CD4-positive, alpha-beta T cell treated with Interleukin-15 for 1 hour (primary cell): ENCODE data around the gene MCAM.

Experiments
- DNase-seq: peaks from one replicate; pipeline ENCODE4 v3.0.0-alpha.2; 2020

MCAM gene

DNA sequence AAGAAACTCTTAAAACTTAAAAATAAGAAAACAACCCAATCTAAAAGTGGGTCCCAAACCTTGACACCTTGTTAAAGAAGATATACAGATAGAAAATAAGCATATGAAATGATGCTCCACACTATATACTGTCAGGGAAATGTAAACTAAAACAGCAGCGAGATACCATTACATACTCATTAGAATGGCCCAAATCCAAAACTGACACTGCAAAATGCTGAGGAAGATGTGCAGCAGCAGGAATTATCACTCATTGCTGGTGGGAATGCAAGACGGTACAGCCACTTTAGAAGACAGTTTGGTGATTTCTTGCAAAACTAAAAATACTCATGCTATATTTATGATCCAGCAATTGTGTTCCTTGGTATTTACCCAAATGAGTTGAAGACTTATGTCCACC lies 12.4 kb upstream of the MCAM start:
- no peak for DNase-seq

- DNase-seq: no peak
Observed at GRCh38 chr11:119324189-119324588, 7.3 kb upstream of the MCAM start.

DNA sequence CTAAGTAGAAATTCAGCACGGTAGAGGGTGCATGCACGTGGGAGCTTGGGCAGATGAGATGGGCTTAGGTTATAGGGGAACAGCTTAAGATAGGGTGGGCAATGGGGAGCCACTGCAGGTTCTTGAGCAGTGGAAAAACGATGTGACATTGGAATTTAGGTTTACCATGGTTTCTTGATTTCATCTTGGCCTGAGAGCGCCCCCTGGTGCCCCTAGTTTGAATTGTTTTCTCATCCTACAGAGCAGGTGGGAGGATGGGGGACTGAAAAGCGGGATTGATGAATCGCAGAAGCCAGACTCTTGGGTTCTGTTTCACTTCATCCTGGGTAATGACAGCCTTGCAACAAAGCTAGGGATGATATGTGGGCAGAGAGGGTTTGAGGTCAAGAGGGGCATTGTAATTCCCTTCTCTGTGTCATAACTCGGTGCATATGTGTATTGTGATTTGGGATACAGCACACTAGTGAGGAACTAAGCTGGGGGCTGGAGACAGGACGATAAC lies 6.7 kb upstream of the MCAM start:
- peak; percentile 62 for DNase-seq

DNA sequence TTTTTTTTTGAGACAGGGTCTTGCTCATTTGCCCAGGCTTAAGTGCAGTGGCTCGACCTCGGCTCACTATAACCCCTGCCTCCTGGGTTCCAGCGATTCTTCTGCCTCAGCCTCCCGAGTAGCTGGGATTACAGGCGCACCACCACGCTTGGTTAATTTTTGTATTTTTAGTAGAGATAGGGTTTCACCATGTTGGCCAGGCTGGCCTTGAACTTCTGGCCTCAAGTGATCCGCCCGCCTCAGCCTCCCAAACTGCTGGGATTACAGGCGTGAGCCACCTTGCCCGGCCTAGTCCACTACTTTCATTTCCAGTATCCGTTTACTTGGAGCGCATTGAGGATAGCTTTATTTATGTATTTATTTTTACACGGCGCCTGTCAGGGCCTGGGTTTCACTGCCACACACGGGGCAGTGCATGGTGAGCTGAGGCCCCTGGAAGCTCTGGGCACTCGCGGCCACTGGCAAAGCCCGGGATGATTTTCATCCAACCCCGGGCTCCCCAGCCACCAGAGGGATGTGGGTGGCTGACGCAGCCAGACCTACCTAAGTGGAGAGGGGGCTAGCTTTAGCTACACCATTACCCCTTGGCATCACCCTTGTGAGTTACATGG lies 6.1 kb upstream of the MCAM start:
- no peak for DNase-seq

- no peak for DNase-seq
Observed at GRCh38 chr11:119322360-119322739, 5.4 kb upstream of the MCAM start.

DNA sequence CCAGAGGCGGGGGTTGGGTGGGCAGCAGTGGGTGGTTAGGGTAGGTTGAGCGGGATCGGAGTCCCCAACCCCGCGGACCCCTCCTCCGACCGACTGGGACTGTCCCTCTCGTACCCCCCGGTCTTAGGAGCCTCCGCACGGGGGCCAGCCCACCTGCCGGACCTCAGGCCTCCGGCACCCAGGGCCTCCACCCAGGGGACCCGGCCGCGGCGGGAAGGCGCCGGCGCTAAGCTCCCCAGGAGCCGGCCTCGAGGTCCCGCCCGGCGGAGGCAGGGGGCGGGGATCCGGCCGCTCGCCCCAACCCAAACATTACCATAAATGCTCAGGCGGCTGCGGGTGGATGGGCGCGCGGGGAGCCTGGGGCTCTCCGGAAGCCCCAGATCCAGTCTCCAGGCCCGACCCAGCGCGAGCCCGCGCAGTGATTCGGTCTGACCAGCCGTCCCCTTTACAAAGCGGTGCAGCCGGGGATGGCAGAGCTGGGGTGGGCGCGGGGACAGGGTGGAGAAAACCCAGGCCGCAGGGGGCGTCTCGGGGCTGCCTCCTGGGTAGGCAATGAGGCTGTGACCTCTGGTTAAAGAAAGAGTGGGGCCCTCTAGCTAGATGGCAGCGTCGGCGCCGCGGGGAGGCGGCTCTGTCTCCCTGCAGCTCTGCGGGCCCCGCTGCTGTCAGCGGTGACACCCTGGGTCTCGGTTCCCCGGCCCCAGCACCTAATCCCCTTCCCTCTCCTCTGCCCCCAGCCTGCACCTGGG lies 4.0 kb upstream of the MCAM start:
- DNase-seq: no peak

DNA sequence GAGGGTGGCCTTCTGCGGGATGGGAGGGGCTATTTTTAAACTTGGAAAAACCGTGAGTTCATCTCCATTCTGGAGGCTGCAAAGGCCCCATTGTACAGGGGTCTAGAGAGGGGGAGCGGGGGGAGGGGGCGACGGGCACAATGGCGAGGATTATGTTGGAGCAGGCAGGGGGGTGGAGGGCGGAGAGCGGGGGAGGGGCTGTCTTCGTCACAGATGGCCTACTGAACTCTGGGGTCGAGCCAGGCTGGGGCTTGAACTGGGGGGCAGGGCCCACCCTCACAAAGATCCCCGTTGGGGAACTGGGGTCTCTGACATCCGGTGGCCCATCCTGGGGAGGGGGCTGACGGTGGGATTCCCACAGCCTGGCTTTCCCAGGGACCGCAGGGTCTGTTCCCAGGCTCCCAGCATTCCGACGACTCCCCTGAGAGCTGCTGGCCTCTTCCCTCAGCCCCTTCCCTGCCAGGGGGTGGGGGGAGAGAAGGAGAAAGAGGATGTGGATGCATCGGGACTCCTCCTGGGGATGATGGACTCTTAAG lies 3.4 kb upstream of the MCAM start:
- no peak for DNase-seq

DNA sequence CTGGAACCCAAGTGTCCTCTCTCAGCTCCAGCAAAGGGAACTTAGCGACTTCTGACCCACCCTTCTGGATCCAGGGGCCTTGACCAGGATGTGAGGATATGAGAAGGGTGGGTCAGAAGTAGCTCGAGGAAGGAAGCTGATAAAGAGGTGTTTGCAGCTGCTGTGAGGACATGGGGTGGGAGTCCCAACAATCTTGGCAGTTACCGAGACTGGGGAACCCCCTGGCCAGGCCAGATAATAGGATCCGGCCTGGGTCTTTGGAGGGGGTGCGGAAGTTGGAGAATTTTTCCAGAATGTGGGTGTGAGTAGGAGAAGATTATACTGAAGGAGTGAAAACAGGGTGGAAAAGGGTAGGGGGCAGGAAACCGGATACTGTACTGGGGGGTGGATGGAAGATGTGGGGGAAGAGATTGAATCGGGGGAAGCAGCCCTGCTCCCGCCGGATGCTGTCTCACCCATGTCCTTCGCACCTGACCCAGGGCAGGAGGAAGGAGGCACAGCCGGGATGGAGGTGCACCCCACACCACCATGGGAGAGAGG lies 2.8 kb upstream of the MCAM start:
- DNase-seq: no peak

DNA sequence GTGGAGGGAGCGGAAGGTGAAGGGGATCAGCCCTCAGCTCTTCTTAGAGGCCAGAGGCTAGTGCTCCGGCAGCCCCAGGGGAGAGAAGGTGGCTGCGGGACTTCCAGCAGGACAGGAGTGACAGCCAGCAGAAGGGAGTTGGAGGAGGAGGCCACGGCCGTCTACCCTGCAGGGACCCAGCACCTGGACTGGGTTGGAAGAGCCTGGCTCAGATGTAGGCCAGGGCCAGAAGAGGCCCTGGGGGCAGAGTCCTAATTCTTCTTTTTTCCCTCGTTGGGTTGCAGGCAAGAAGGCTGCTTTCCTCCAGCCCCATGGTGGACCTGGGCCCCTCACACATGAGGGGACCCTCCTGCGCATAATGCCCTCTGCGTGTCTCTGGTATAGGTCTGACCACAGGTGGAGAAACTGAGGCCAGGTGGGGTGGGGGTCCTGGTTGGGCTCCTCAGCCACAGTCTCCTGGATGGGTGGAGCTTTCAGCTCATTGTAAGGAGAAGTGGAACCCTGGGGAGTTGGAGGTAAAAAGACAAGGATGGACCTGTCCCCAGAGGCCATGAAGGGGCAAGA lies 2.3 kb upstream of the MCAM start:
- DNase-seq: no peak

DNA sequence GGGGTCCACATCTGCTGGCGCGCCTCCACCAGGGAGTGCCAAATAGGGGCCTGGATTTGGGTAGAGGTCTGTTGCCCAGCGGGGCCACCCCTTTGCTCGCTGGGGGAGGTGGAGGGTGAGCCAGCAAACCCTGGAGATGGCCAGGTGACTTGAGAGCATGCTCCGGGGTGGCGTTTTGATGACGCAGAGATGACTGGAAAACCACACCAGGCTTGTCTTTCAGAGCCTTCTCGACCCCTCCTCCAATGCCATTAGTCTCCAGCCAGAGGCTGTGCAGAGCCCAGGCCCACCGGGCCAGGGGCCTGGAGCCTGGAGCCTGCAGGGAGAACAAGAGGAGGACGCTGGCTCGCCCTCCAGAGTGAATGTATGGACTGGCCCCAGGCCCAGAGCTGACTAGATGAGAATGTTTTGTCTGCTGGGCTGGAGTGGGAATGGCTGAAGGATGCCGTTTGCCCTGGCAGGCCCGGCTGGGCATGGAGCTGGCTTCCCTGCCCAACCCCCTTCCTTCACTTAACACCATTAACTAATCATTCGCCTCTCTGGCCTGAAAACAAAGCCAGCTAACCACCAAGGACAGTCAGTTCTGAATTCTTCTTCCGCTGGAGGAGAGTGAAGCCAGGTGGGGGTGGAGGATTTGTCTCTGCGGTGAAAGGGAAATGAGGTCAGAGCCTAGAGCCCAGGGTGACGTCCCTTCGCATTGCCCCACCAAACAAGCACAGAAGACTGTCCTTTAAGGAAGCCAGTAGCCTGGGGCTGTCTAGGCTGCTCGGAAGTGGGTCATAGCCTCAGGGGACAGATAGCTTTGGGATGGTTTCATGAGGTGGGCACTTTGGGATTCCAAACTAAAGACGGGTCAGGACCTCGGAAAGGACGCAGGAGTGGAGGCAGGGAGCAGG lies 1.6 kb upstream of the MCAM start:
- no peak for DNase-seq

DNA sequence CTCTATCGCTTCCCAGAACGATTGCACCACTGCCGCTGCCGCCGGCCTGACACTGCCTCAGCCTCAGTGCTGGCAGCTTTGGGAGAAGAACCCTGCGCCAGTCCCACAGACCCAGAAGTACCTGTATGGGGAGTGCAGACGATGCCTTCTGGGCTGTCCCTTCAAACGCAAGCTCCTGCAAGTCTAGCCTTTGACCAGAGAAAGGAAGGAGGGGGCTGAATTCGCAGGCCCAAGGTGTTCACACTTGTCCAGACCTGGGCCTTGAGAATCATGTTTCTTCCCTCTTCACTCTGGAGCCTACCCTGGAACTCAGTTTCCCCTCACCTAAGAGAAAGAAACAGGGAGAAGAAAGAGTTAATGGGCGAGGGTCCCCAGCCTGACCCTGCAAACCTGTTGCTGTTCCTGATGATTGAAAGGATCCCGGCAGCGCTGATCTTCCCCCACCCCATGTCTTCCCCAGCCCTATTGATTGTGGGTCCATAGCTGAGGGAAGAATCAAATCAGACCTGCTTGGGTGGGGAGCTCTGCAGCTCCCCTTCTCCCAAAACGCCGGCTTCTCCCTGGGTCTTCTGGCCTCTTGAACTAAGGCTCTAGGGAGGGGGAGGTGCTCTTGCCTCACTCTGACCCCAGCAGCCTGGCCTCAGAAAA lies 786 bp upstream of the MCAM start:
- DNase-seq: no peak

- DNase-seq: no peak
Observed at GRCh38 chr11:119316016-119316728, 758 bp downstream of the MCAM start.

DNA sequence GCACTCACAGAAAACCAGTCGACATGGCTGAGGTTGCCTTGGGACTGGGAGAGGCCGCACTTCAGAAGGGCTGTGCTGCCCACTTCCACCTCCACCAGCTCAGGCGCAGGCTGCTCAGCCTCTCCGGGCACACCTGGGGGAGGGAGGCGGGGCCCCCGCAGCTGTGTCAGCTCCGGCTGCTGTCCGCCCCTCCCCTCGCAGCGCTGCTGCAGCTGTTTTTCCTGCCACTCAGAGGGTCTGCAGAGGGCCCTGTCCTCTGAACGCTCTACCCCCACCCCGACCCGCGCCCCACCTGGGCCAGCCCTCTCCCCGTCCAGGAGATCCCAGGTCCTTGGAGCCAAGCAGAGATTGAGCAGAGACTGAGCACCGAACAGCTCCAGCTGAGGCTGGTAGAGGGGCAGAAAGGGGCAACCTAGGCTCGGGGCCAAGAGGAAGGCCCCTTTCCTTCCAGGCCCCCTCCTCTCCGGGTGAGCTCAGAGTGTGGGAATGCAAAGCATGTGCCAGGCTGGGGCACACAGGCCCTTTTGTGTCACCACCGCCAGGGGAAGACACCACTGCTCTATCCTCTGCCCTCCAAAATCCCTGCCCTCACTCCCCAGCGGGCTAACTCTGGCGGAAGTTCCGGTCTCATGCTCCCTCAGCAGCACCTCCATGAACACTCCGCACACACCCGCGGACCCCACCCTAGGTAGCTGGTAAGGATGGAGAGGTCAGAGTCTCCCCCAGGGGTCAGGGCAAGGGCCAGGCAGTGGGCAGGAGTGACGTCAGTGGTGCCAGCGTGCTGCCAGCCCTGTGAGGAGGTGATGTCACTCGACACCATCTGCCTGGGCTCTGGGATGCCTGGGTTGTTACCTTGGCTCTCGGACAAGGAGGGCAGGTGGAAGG lies 1.6 kb downstream of the MCAM start:
- DNase-seq: peak; percentile 45

DNA sequence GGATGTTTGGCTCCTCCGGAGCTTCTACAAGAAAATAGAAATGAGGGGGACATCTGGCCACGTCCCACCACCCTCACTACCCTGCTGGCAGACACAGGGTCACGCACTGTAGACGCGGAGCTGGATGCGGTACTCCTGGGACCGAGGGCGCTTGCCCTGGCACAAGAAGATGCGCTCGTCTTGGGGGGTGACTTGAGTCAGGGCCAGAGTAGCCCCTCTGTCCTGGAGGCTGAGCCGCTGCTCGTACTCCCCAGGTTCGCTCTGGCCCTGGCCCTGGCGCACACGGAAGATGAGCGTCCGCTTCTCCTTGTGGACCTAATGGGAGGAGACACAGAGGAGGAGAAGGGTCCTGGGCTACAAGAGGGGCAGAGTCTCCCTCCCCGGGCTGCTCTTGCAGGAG lies 2.2 kb downstream of the MCAM start:
- DNase-seq: no peak

- no peak for DNase-seq
Observed at GRCh38 chr11:119310682-119311052, 6.3 kb downstream of the MCAM start.

DNA sequence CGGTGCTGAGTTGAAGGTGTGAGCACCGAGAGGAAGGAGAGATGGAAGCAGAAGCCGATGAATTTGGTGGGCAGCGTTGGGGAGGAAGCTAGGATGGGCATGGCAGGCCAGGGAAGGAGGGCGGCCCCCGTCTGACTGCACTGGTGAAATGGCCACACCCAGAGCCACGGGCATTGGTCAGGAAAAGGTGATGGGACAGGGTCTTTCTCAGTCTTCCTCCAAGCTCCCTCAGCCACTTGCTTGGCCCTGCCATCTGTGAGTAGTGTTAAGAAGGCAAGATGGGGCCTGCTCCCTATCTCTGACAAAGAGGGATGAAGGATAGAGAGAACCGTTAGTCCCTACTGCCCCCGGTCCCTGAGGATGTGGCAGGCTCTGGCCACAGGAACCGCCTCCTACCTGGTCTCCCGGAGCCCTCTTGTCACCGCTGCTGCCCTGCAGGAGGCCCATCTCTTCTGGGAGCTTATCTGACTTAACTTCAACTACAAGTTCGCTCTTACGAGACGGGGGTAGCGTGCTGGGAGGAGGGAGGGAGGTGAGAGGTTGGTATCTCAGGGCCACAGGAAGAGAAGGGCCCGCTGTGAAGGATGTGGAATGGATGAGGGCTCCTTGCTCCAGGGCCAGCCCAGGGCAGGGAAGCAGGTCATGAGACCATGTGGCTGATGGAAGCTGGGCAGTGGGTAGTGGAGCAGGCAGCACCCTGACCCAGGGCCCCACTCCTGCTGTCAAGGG lies 6.8 kb downstream of the MCAM start:
- no peak for DNase-seq

- no peak for DNase-seq
Observed at GRCh38 chr11:119309411-119309810, 7.5 kb downstream of the MCAM start.

DNA sequence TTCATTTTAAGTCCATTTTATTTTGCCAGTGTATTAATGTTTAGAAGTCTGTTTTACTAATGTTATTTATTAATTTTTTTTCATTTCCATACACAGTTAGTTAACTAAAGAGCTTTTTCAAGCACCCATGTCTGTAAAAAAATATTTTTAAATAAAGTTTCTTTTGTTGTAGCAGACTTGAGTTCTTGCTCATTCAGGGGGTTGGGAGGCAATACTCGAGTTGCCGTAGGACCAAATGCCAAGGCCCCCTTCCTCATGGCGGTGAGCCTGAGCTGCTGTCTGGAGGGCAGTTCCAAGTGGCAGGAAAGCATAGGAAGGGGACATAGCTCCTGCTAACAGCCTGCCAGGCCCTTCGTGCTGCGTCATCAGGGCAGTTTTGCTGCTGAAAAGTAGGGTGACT lies 9.0 kb downstream of the MCAM start:
- no peak for DNase-seq

DNA sequence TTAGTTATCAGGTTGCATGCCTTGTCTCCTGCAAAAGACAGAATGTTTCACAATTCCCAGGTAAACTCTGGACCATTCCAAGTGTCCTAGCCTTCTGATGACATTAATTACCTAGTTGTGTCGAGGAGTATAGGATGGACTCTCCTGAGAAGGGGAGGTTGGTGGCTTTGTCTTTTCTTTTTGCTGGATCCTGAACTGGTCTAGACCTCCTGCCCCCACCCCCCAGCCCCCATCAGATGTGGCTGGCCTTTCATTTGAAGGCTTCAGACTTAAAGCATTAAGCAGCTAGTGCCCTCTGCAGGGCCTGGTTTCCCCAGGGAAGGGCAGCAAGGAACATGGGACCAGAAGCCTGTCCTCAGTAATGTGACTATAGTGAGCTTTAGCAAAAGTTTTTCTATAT lies 9.7 kb downstream of the MCAM start:
- DNase-seq: no peak

DNA sequence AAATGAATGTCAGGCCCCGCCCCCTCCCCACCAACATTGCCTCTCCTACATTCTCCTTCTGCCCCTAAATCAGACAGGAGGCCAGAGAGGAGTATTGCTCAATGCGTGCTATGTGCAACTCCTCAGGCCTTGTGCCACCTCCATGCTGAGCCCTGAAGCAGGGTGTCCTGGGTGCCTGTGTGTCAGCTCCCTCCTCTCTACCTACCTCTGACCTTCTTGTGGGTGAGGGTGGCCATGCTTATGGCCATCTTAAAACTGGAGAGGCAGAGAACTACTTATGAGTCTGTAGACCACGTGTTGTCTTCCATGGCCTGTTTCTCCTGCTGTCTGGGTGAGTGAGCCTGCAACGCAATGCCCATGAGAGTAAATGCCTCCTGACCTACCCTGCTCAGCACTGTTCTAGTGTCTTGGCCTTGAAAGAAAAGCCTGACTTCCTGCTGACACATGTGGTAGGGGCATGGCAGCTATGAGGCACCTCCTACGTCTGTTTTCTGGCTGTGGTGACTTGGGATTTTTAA lies 10.5 kb downstream of the MCAM start:
- DNase-seq: peak; percentile 60
